H9 (cell line): ENCODE measurements around the gene CPXCR1. TPM values are rescaled to one million over a fixed set of nuclear protein-coding genes. Genes with fewer than 3 reads are reported as not detected.

Experiments
- DNase-seq: peaks from one replicate; pipeline ENCODE4 v3.0.0-alpha.2; 2017
- H2AFZ ChIP-seq: one replicate; pipeline ENCODE4 v1.6.1; 2013; ENCODE audit warnings: mild to moderate bottlenecking, low read length, control low read depth, moderate library complexity
- H2AK5ac ChIP-seq: 2 replicates; pipeline ENCODE4 v1.6.1; 2013; ENCODE audit warnings: low read length, control low read depth, mixed read lengths; ENCODE audit not compliant: insufficient read length
- H2BK120ac ChIP-seq: one replicate; pipeline ENCODE4 v1.6.1; 2013; ENCODE audit warnings: low read depth, mild to moderate bottlenecking, low read length, control low read depth, inconsistent platforms; ENCODE audit not compliant: poor library complexity, severe bottlenecking
- H2BK12ac ChIP-seq: 2 replicates; pipeline ENCODE4 v1.6.1; 2013; ENCODE audit warnings: low read length, control low read depth, mixed read lengths, low read depth; ENCODE audit not compliant: insufficient read length
- H2BK15ac ChIP-seq: 2 replicates; pipeline ENCODE4 v1.6.1; 2013; ENCODE audit warnings: low read depth, low read length, control low read depth
- H2BK20ac ChIP-seq: one replicate; pipeline ENCODE4 v1.6.1; 2013; ENCODE audit warnings: low read depth, mild to moderate bottlenecking, low read length, control low read depth, inconsistent platforms; ENCODE audit not compliant: poor library complexity, severe bottlenecking
- H2BK5ac ChIP-seq: 2 replicates; pipeline ENCODE4 v1.6.1; 2013; ENCODE audit warnings: low read length, control low read depth, mixed read lengths; ENCODE audit not compliant: insufficient read length
- H3K14ac ChIP-seq: 2 replicates; pipeline ENCODE4 v1.6.1; 2013; ENCODE audit warnings: low read length, control low read depth; ENCODE audit not compliant: insufficient read depth
- H3K18ac ChIP-seq: 2 replicates; pipeline ENCODE4 v1.6.1; 2013; ENCODE audit warnings: low read depth, mild to moderate bottlenecking, mixed read lengths, low read length, control low read depth; ENCODE audit not compliant: insufficient read length
- H3K23ac ChIP-seq: 2 replicates; pipeline ENCODE4 v1.6.1; 2013; ENCODE audit warnings: low read length, control low read depth, mixed read lengths, low read depth; ENCODE audit not compliant: insufficient read length
- H3K23me2 ChIP-seq: 2 replicates; pipeline ENCODE4 v1.6.1; 2013; ENCODE audit warnings: low read depth, mild to moderate bottlenecking, mixed read lengths, low read length, control low read depth; ENCODE audit not compliant: insufficient read length, poor library complexity, severe bottlenecking
- H3K27ac ChIP-seq: 2 replicates; pipeline ENCODE4 v1.5.1; 2013; ENCODE audit warnings: low read length, control low read depth, mixed read lengths, low read depth; ENCODE audit not compliant: insufficient read length
- H3K27me3 ChIP-seq: 2 replicates; pipeline ENCODE4 v1.6.1; 2013; ENCODE audit warnings: low read length, control low read depth, inconsistent platforms; ENCODE audit not compliant: insufficient read depth
- H3K4ac ChIP-seq: 2 replicates; pipeline ENCODE4 v1.6.1; 2013; ENCODE audit warnings: low read depth, mild to moderate bottlenecking, control low read depth, inconsistent platforms, low read length, moderate library complexity
- H3K4me1 ChIP-seq: 2 replicates; pipeline ENCODE4 v1.6.1; 2013; ENCODE audit warnings: low read length, control low read depth, inconsistent platforms; ENCODE audit not compliant: insufficient read depth
- H3K4me2 ChIP-seq: 2 replicates; pipeline ENCODE4 v1.6.1; 2013; ENCODE audit warnings: low read length, control low read depth, mixed read lengths; ENCODE audit not compliant: insufficient read length, insufficient read depth
- H3K56ac ChIP-seq: 2 replicates; pipeline ENCODE4 v1.6.1; 2013; ENCODE audit warnings: low read depth, mild to moderate bottlenecking, mixed read lengths, low read length, control low read depth; ENCODE audit not compliant: insufficient read length
- H3K79me1 ChIP-seq: 2 replicates; pipeline ENCODE4 v1.6.1; 2013; ENCODE audit warnings: low read depth, mild to moderate bottlenecking, moderate library complexity, low read length, control low read depth, inconsistent platforms; ENCODE audit not compliant: insufficient read depth, poor library complexity, severe bottlenecking
- H3K79me2 ChIP-seq: 2 replicates; pipeline ENCODE4 v1.6.1; 2013; ENCODE audit warnings: low read length, control low read depth, inconsistent platforms; ENCODE audit not compliant: insufficient read depth
- H3K9ac ChIP-seq: 2 replicates; pipeline ENCODE4 v1.6.1; 2013; ENCODE audit warnings: low read length, control low read depth, mixed read lengths; ENCODE audit not compliant: insufficient read length; ENCODE audit errors: extremely low read depth
- H3K9me3 ChIP-seq: one replicate; pipeline ENCODE4 v1.6.1; 2013; ENCODE audit warnings: low read depth, low read length, inconsistent platforms; ENCODE audit not compliant: control insufficient read depth
- H3T11ph ChIP-seq: one replicate; pipeline ENCODE4 v1.6.1; 2013; ENCODE audit warnings: mild to moderate bottlenecking, low read length, control low read depth, inconsistent platforms
- H4K20me1 ChIP-seq: one replicate; pipeline ENCODE4 v1.6.1; 2013; ENCODE audit not compliant: control insufficient read depth, insufficient read length, insufficient read depth
- H4K5ac ChIP-seq: 2 replicates; pipeline ENCODE4 v1.6.1; 2013; ENCODE audit warnings: low read depth, mild to moderate bottlenecking, mixed read lengths, low read length, control low read depth; ENCODE audit not compliant: insufficient read length
- H4K8ac ChIP-seq: replicated peaks from 2 replicates; pipeline ENCODE4 v1.6.1; 2013; ENCODE audit warnings: low read length, control low read depth, mixed read lengths, low read depth; ENCODE audit not compliant: insufficient read length
- H4K91ac ChIP-seq: 2 replicates; pipeline ENCODE4 v1.6.1; 2013; ENCODE audit warnings: low read depth, mild to moderate bottlenecking, moderate library complexity, mixed read lengths, low read length, control low read depth; ENCODE audit not compliant: insufficient read length
- H3K27ac Mint-ChIP-seq, 3 experiments: 2 replicates in 2 of 3; 3 replicates in 1 of 3; pipeline ENCODE4 v1.8.0; 2020 to 2021; ENCODE audit warnings: mixed read lengths in 3 of 3, mild to moderate bottlenecking in 1 of 3, moderate library complexity in 1 of 3
- H3K27me3 Mint-ChIP-seq: 2 replicates; pipeline ENCODE4 v1.8.0; 2021; ENCODE audit warnings: low read depth, mild to moderate bottlenecking, moderate library complexity, mixed read lengths
- H3K36me3 Mint-ChIP-seq, 3 experiments: 2 replicates in 2 of 3; 3 replicates in 1 of 3; pipeline ENCODE4 v1.8.0; 2020 to 2021; ENCODE audit warnings: low read depth in 3 of 3, mixed read lengths in 3 of 3; ENCODE audit not compliant: insufficient read depth in 1 of 3
- H3K4me1 Mint-ChIP-seq, 2 experiments: 2 replicates each; pipeline ENCODE4 v1.8.0; 2020; ENCODE audit warnings: mixed read lengths in 2 of 2
- H3K4me3 Mint-ChIP-seq, 2 experiments: 2 replicates in 1 of 2; 3 replicates in 1 of 2; pipeline ENCODE4 v1.8.0; 2020 to 2021; ENCODE audit warnings: mild to moderate bottlenecking in 2 of 2, mixed read lengths in 2 of 2, moderate library complexity in 1 of 2
- H3K9me3 Mint-ChIP-seq, 2 experiments: 2 replicates in 1 of 2; 3 replicates in 1 of 2; pipeline ENCODE4 v1.8.0; 2020; ENCODE audit warnings: mild to moderate bottlenecking in 2 of 2, mixed read lengths in 2 of 2, moderate library complexity in 1 of 2
- CTCF ChIP-seq: fragments of 200-600 bp; sonication (generic); conservative IDR thresholded peaks from 3 replicates; pipeline ENCODE4 v1.8.0; 2021; ENCODE audit warnings: antibody characterized with exemption, mild to moderate bottlenecking
- WGBS: extraction: QIAGEN DNeasy Blood & Tissue Kit; methylation state at CpG from one replicate; pipeline ENCODE4 v1.1.7; 2013; ENCODE audit warnings: missing lambda C conversion rate, low lambda C conversion rate, mixed read lengths; ENCODE audit not compliant: insufficient read length; ENCODE audit errors: extremely low coverage; 5-methylcytosine and 5-hydroxymethylcytosine counted together
- long read RNA-seq: library from polyadenylated mRNA; unstranded; transcript quantifications from one replicate; pipeline ENCODE4 v2.0.0, GENCODE V29; 2020
- total RNA-seq: library from RNA; stranded (reverse); gene quantifications from 2 replicates; pipeline ENCODE4 v1.2.1, GENCODE V29; 2021

Gene CPXCR1
- not detected in 2 replicates for total RNA-seq
- long read RNA-seq, partial matches to known transcripts, result 0 of 1 reads
- long read RNA-seq, other reads (novel, unspliced or antisense), result 0 of 1 reads

GRCh38 chrX:88746925-88747324, at the start of gene CPXCR1:
CPXCR1 (plus strand) TSS chrX:88747225; CDS start chrX:88753415, 6,190 bp downstream.
- no peak within 1 kb of the TSS for H4K5ac ChIP-seq
- no peak within 1 kb of the TSS for H3K4me3 Mint-ChIP-seq
- no peak within 1 kb of the TSS for H2AFZ ChIP-seq
- peak within 1 kb of the TSS in 1 of 3 experiments; percentile 89; a peak in 1 of 7 replicates for H3K27ac Mint-ChIP-seq
- TF ChIP-seq CTCF, result no peak
- no peaks in the 10 kb centered on the region for H3K4me1 ChIP-seq
- H3K79me2 ChIP-seq, result no peaks in the 10 kb centered on the region
- no peak within 1 kb of the TSS for H2BK5ac ChIP-seq
- H3K18ac ChIP-seq, result no peak within 1 kb of the TSS
- H3K23ac ChIP-seq, result no peak within 1 kb of the TSS
- H3K36me3 Mint-ChIP-seq, result peaks cover 4 to 30% (median 7%) of the 10 kb centered on the region in 3 experiments
- H2BK12ac ChIP-seq, result no peak within 1 kb of the TSS
- no peak within 1 kb of the TSS for H4K91ac ChIP-seq
- no peak within 1 kb of the TSS for H3K9ac ChIP-seq
- H3K56ac ChIP-seq, result no peak within 1 kb of the TSS
- H3K14ac ChIP-seq, result no peak within 1 kb of the TSS
- no peaks in the 10 kb centered on the region for H3K23me2 ChIP-seq
- H3T11ph ChIP-seq, result no peak within 1 kb of the TSS
- no CpG with 5 or more reads among the region's 3 CpGs for WGBS
- no peak within 1 kb of the TSS for H2BK20ac ChIP-seq
- peaks cover 0 to 2% of the 10 kb centered on the region in 2 experiments; a peak in 1 of 4 replicates for H3K4me1 Mint-ChIP-seq
- no peak for DNase-seq
- H2AK5ac ChIP-seq, result no peak within 1 kb of the TSS
- H3K79me1 ChIP-seq, result no peaks in the 10 kb centered on the region
- no peak within 1 kb of the TSS for H3K4me2 ChIP-seq
- H3K9me3 Mint-ChIP-seq, result peaks cover 14 to 16% of the 10 kb centered on the region in 2 experiments
- no peaks in the 10 kb centered on the region for H4K20me1 ChIP-seq
- H3K4ac ChIP-seq, result no peak within 1 kb of the TSS
- no peaks in the 10 kb centered on the region for H3K27me3 Mint-ChIP-seq
- no peak within 1 kb of the TSS for H3K27ac ChIP-seq
- H4K8ac ChIP-seq, result no peak within 1 kb of the TSS
- no peak within 1 kb of the TSS for H2BK120ac ChIP-seq
- no peaks in the 10 kb centered on the region for H3K27me3 ChIP-seq
- no peaks in the 10 kb centered on the region for H3K9me3 ChIP-seq
- no peak within 1 kb of the TSS for H2BK15ac ChIP-seq
